Brain pericyte (primary cell): ENCODE data around the gene STK16.
"Not testable (repeated sequence)": the region's sequence is repeated elsewhere in the genome, so short reads cannot be mapped to it uniquely, and the experiment has no call there.

Experiments
- DNase-seq: peaks from one replicate; pipeline ENCODE4 v3.0.0-alpha.2; 2012; ENCODE audit warnings: low read depth, low spot score

Gene STK16

DNA sequence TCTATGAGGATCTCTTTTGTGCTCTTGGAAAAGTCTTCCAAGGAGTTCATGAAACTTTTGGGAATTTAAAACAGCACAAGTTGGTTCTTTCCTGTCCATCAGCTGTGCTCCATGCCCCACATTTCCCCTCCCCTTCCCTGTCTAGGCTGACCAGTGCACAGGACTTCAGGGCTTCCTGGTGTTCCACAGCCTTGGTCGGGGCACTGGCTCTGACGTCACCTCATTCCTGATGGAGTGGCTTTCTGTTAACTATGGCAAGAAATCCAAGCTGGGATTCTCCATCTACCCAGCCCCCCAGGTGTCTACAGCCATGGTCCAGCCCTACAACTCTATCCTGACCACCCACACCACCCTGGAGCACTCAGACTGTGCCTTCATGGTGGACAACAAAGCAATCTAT lies 25.7 kb downstream of the STK16 start:
- no peak for DNase-seq

DNA sequence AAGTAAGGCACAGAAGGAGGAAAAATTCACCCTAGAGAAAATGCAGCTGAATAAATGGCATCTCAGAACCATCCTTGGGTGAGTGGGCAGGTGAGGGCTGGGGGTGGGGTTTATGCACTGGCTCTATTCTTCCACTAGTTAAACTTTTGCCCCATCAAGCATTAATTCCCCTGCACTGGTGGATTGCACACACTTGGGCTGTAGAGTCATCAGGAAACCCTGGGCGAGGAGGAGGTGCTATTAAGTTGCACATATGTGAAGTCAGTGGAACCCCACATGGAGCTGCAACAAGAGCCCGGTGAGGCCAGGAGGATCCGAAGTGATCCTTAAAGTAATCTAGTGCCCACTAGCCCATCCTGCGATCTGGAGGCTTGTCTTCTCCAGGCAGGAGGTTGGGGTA lies 27.1 kb downstream of the STK16 start:
- no peak for DNase-seq

DNA sequence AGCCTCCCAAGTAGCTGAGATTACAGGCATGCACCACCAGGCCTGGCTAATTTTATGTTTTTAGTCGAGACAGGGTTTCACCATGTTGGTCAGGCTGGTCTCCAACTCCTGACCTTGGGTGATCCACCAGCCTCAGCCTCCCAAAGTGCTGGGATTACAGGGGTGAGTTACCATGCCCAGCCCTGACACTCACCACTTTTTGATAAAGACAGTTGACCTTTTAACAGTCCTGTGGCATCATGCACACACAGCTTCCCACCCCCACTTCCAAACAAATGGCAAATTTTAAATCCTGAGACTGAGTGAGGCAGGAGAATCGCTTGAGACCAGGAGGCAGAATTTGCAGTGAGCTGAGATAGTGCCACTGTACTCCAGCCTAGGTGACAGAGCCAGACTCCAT lies 27.7 kb downstream of the STK16 start:
- DNase-seq, result no peak

DNA sequence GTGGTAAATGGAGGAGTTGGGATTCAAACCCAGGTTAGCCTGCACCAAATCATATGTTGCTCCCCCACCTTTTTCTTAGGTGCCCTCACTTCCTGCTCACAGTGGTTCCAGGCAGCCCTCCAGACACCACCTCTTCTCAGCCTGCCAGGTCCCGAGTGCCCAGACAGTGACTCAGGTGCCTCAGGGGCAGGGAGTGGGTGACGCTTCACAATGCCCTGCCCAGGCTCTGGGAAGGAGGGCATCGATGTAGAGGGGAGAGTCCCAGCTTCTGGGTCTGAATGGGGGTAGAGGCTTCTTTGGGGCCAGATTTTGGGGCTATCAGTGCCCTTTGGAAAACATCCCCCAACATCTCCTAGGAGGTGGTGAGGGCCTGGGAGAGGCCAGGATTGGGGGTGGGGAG lies 28.7 kb downstream of the STK16 start:
- no peak for DNase-seq

DNA sequence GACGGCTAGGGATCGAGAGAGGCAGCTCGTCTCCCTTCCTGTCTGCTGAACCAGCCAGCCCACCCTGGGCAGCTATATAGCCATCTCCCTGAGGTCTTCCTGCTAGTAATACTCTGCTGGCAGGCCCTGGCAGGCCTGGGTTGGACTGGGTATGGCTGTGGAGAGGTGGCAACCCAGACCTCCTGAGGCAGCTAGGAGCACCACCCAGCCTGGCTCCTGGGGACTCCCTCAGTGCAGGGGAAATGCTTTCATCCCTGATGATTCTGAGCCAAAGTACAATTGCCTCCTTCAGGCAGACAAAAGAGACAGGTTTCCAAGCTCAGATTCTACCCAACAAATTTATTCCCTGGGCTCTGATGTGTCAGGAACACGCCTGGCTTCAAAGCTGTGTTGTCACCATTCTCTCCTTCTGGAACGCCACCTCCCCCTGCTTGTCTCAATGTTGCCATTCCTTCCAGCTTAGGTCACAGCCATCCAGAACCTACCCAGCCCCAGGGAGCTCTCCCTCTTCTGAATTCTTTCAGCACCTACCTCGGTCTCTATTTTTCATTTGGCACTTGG lies 29.2 kb downstream of the STK16 start:
- DNase-seq, result no peak

DNA sequence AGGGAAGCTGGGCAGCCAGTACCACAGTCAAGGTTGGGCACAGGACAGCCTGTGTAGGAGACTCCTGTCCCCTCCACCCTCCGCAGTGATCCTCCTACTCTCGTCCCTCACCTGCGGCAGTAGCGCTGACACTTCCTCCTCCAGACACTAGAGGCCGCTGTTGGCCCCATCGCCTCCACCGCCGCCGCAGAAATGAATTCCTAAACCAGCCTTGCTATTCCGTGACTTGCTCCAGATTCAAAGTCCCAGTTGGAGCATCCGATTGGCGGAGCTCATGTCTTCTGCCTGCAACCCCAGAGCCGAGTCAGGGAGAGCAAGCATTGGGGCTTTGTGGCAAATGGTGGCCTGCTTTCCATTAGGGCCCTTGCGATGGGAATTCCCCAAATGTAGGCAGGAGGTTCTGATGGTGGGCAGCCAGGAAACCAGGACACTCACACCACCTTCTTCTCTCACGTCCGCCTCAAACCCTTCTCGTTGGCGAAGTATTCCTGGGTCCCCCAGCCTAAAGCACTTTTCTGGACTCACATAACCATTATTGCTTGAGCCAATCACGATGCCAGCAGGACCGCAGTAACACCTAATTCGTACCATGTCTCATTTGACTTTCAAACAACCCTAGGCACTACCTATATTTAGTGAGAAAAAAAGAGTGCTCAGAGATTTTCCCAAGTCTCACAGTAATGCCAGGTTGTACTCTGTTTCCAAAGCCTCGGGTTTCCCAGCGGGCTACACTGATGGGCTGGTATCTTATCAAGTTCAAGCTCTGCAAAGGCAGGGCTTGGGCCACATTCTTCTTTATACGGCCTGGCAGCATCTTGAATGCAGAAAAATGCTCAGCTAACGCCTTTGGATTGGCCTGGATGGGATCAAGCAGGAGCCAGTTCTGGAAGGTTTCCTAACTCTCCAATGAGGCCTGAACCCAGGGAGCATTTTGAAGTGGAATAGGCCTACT lies 32.7 kb downstream of the STK16 start:
- no peak for DNase-seq

DNA sequence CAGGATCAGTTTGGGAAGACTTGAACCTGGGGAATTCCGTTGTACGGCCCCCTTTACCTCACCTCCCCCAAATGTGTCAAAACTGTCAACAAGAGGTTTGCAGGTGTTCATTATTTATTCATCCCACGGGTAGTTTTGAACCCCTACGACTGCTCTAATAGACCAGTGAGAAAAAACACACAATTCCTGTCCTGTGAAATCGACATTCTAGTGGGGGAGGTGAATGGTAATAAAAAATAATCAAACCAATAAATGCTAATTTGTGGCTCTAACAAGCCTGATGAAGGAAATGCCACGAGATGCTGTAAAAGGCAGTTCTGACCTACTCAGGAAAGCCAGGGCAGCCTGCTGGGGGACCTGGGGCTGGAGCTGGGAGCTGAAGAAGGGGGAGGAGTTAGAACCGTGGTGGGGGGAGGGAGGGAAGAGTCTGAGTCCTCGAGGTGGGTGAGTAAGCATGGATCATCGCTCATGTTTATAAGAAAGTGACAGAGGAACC lies 33.4 kb downstream of the STK16 start:
- no peak for DNase-seq

GRCh38 chr2:219279151-219279915 lies 34.1 kb downstream of the STK16 start, which contains the start of gene DNAJB2:
TSS of gene DNAJB2 (plus strand) at chr2:219279366. CDS start at chr2:219279834, 468 bp downstream.
- peak; percentile 92 for DNase-seq

- no peak for DNase-seq
These were observed 34.7 kb downstream of the STK16 start for GRCh38 chr2:219279916-219280516.

- no peak for DNase-seq
These were observed 35.4 kb downstream of the STK16 start for GRCh38 chr2:219280651-219281050.

- DNase-seq, result no peak
These were observed 36.3 kb downstream of the STK16 start for GRCh38 chr2:219281588-219281987.

DNA sequence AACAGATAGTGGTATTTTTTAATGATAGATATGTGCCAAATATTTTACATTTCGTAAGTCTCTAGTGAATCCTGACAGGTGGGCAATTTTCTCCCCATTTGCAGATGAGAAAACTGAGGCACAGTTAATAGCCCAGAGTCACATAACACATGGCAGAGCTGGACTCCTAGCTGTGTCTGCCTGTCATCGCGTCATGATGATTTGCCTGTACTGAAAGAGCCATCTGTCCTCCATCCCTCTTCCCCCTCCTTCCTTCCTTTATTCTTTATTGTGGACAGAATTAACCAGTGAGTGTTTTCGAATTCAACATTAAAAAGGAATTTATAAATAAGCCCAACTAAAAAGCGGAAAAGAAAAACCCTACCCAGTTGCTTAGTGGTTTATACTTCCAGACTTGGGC lies 37.1 kb downstream of the STK16 start:
- no peak for DNase-seq

DNA sequence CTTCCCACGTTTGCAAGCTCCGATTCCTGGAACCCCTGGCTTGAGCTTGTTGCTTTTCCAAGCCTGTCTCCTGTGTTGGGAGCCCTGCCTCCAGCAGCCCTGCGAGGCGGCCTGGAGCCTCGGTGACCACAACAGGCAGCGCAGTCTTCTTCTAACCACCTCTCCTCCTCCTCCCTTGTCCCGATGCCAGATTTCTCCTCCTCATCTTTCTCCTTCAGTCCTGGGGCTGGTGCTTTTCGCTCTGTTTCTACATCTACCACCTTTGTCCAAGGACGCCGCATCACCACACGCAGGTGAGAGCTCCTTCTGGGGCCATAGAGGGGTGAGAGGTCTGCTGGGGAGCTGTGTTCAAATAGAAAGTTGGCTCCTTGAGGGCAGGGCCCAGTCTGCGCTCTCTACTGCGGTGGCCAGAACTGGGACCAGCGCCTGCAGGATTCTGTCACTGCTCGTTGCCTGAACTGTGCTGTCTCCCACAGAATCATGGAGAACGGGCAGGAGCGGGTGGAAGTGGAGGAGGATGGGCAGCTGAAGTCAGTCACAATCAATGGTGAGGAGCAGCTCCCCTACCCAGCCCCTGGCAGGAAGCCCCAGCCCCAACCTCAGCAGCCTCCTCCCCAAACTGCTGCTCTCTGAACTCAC lies 37.8 kb downstream of the STK16 start:
- no peak for DNase-seq

- no peak for DNase-seq
These were observed 39.5 kb downstream of the STK16 start for GRCh38 chr2:219284501-219285372.

DNA sequence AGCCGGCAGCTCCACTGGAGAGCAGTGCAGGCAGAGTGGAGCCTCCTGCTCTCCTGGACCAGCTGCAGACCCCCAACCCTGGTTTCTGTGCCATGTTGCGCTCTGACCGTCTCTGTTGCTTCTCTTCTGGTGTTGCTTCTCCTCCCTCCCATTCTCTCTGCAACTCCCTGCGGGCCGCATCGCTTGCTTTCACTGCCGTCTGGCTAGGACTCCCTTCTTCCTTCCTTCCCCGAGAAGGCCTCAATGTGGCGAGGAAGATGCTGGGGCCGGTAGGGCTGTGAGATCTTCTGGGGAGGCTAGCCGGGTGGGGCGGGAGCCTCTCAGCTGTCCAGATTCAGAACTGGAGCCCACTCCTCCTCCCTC lies 40.1 kb downstream of the STK16 start:
- DNase-seq, result no peak

GRCh38 chr2:219285894-219286425 lies 40.7 kb downstream of the STK16 start:
- DNase-seq, result no peak

DNA sequence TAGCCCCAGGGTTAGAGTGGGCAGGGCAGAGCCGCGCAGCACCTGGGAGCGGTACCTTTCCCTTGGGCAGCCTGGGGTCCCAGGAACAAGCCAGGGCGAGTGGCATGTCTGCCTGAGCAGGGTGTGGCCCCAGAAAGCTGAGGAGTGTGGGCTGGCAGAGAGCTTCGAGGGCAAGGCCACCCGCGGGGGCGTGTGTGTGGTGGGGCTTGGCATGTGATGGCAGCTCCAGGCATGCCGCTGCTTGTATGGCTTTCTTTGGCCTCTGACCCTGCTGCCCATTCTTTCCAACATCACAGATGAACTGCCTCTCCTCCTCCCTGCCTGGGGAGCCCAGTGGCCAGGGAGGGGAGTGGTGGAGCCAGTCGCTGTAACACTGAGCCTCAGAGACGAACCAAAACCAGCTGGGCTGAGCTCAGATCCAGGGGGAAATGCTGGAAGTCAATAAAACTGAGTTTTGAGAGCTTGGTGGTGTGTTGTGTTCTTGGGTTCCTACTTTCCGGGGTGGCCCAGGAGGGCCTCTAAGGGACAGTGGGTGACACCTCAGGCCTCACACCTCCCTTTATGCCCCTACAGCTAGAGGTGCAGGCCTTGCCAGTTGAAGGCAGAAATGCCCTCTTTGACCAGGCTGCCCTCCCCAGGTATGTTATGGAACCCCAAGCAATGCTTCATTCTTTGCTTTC lies 41.3 kb downstream of the STK16 start:
- DNase-seq, result no peak

DNA sequence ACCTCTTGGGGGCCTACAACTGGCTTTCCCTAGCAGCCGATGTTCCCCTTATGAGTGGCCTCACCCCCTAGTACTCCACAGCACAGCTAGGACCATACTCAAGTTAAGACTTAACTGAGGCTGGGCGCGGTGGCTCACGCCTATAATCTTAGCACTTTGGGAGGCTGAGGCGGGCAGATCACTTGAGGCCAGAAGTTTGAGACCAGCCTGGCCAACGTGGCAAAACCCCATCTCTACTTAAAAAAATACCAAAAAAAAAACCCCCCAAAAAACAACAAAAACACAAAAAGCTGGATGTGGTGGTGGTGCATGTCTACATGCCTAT lies 41.8 kb downstream of the STK16 start:
- DNase-seq, result not testable (repeated sequence)

- no peak for DNase-seq
These were observed 42.4 kb downstream of the STK16 start for GRCh38 chr2:219287580-219288265.
